Caco-2 (cell line): ENCODE data around the gene CDC42BPB. TPM values are rescaled to one million over a fixed set of nuclear protein-coding genes. Genes with fewer than 3 reads are reported as not detected.
A peak's percentile ranks its signal among the peaks of the same experiment; 100 is the strongest.

Experiments used
- BruUV-seq: library from RNA; stranded (reverse); fragments of 400-500 nt; replicated peaks from 2 replicates; lab custom pipeline; 2021; lab: Mats Ljungman, UMichigan
- CTCF ChIA-PET: fragments of 300-600 bp; sonication (Branson Sonifier 250); formaldehyde crosslinking; loops from one replicate; lab custom pipeline; 2022; ENCODE audit warnings: antibody characterized with exemption; lab: Charles Lee
- POLR2A ChIA-PET: fragments of 300-600 bp; sonication (Branson Sonifier 250); formaldehyde crosslinking; loops from one replicate; lab custom pipeline; 2022; ENCODE audit warnings: antibody characterized with exemption; lab: Charles Lee
- DNase-seq, 2 experiments: peaks; one replicate each; pipeline versions ENCODE4 v3.0.0 to v3.0.0-alpha.2; 2020 to 2022
- H3K27me3 ChIP-seq: replicated peaks from 2 replicates; pipeline ENCODE4 v1.6.0; 2011; ENCODE audit warnings: low read length; ENCODE audit not compliant: control insufficient read depth, insufficient read depth
- H3K36me3 ChIP-seq: 2 replicates; pipeline ENCODE4 v1.5.1; 2011; ENCODE audit warnings: low read length; ENCODE audit not compliant: control insufficient read depth, insufficient read depth
- H3K4me1 ChIP-seq: fragments of 250-450 bp; sonication (Bioruptor Pico); 2 replicates; pipeline ENCODE4 v1.5.1; 2020; ENCODE audit warnings: mild to moderate bottlenecking
- H3K4me3 ChIP-seq: 2 replicates; pipeline ENCODE4 v1.5.1; 2011; ENCODE audit warnings: low read depth, mild to moderate bottlenecking, control low read depth, low read length
- H3K9me3 ChIP-seq: fragments of 250-450 bp; sonication (Bioruptor Pico); 2 replicates; pipeline ENCODE4 v1.5.1; 2020; ENCODE audit warnings: mild to moderate bottlenecking, moderate library complexity
- H3K27ac Mint-ChIP-seq: one replicate; pipeline ENCODE4 v1.8.0; 2022; ENCODE audit warnings: mixed read lengths; ENCODE audit not compliant: unreplicated experiment
- H3K27me3 Mint-ChIP-seq: one replicate; pipeline ENCODE4 v1.8.0; 2022; ENCODE audit warnings: mixed read lengths; ENCODE audit not compliant: insufficient read depth, unreplicated experiment
- H3K36me3 Mint-ChIP-seq: one replicate; pipeline ENCODE4 v1.8.0; 2022; ENCODE audit warnings: mild to moderate bottlenecking, mixed read lengths; ENCODE audit not compliant: insufficient read depth, unreplicated experiment
- H3K4me1 Mint-ChIP-seq: one replicate; pipeline ENCODE4 v1.8.0; 2022; ENCODE audit warnings: low read depth, mixed read lengths; ENCODE audit not compliant: unreplicated experiment
- H3K4me3 Mint-ChIP-seq: one replicate; pipeline ENCODE4 v1.8.0; 2022; ENCODE audit warnings: mild to moderate bottlenecking, moderate library complexity, mixed read lengths; ENCODE audit not compliant: unreplicated experiment
- H3K9me3 Mint-ChIP-seq: one replicate; pipeline ENCODE4 v1.8.0; 2022; ENCODE audit warnings: mixed read lengths; ENCODE audit not compliant: unreplicated experiment
- CTCF ChIP-seq, 2 experiments: fragments of 200-600 bp in 1 of 2; IDR thresholded peaks; 1 replicate in 1 of 2; 2 replicates in 1 of 2; pipeline versions ENCODE4 v1.5.1 to v1.8.0; 2011 to 2022; ENCODE audit warnings: antibody characterized with exemption in 1 of 2, control low read depth in 1 of 2, inconsistent platforms in 1 of 2, low read depth in 1 of 2, low read length in 1 of 2, mild to moderate bottlenecking in 1 of 2, moderate library complexity in 1 of 2; ENCODE audit not compliant: insufficient read depth in 1 of 2, severe bottlenecking in 1 of 2, unreplicated experiment in 1 of 2
- intact Hi-C: fragments of 100-400 bp; cut with micrococcal nuclease; formaldehyde crosslinking; loops from one replicate; pipeline ENCODE4 v1.10.0; 2022; ENCODE audit not compliant: unreplicated experiment
- total RNA-seq: library from RNA; stranded (reverse); gene quantifications from 2 replicates; pipeline ENCODE4 v1.2.3, GENCODE V29; 2022

The CDC42BPB gene
- total RNA-seq, 1 experiment from 2014 or later: 55.1 TPM

DNA sequence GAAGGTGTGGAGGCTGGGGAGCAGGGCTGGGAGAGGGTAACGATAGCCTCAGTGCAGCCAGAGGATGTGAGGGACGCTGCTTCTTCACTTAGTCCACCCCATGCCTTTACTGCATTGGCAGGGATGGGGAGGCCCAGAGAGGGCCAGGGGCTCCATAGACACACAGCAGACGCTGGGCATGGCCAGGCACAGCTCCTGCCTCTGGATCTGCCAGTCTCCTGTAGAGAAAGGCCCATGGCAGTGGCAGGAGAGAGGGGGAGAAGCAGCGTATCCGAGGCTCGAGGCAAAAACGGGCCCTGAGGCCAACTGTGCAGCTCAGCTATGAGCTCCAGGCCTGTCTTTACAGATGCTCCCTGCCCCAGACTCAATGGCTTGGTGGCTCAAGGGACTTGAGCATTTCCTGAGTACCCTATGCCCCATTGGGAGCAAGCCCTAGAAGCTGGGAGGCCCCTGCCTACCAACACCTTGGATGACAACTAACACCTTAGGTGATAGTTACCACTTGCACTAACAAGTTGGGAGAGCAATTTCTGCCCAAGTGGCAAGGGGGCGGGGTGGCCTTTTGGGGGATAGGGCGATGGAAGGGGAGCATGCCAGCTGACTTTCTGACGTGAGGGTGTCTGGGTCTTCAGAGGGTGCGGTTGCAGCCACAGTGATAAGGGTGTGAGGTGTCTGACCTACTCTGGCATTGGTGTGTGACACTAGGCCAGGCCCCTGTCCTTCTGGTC, 21.7 kb upstream of the CDC42BPB start:
- no peaks in the 10 kb centered on the region for H3K36me3 ChIP-seq
- ChIA-PET POLR2A (no interaction called here), CTCF (interaction anchor here (1.8 kb wide), 1 partner anchor 26 kb away, joined by 8 read pairs; no protein-coding TSS in a partner anchor)
- Mint-ChIP-seq H3K27ac (no peak overlapping the region), H3K4me1 (no peaks in the 10 kb centered on the region), H3K9me3 (no peaks in the 10 kb centered on the region), H3K36me3 (no peaks in the 10 kb centered on the region), H3K27me3 (no peaks in the 10 kb centered on the region), H3K4me3 (no peak overlapping the region)
- TF ChIP-seq CTCF (IDR thresholded peaks at IDR 0.05; ENCODE audit: insufficient read depth in 1 of 2, low read depth in 1 of 2, low read length in 1 of 2, severe bottlenecking in 1 of 2, unreplicated experiment in 1 of 2): no peak
- no peaks in the 10 kb centered on the region for H3K27me3 ChIP-seq
- no peak overlapping the region for H3K4me3 ChIP-seq
- intact Hi-C loops: loop anchor here (1.0 to 2.0 kb wide), 3 partner anchors 14 to 213 kb away; no protein-coding TSS in a partner anchor
- no peaks in the 10 kb centered on the region for H3K4me1 ChIP-seq
- no peaks in the 10 kb centered on the region for H3K9me3 ChIP-seq
- DNase-seq: no peak
- no TSS peak for BruUV-seq

DNA sequence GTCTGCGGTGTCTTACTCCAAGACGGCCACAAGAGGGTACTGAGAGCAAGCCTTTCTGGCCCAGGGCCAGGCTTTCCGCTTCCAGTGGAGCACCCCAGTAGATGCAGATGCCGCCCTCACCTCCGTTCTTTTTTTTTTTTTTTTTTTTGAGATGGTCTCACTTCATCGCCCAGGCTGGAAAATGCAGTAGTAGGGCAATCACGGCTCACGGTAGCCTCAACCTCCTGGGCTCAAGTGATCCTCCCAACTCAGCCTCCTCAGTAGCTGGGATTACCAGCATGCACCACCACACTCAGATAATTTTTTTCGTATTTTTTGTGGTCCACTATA, 21.0 kb upstream of the CDC42BPB start:
- Mint-ChIP-seq H3K4me1 (no peaks in the 10 kb centered on the region), H3K36me3 (no peaks in the 10 kb centered on the region), H3K27me3 (no peaks in the 10 kb centered on the region), H3K4me3 (no peak overlapping the region), H3K27ac (no peak overlapping the region), H3K9me3 (no peaks in the 10 kb centered on the region)
- peak; percentile 80 to 81 for DNase-seq
- H3K4me1 ChIP-seq: no peaks in the 10 kb centered on the region
- intact Hi-C loops: loop anchor here (1.0 to 2.0 kb wide), 3 partner anchors 14 to 214 kb away; no protein-coding TSS in a partner anchor
- H3K27me3 ChIP-seq: no peaks in the 10 kb centered on the region
- peak; percentile 80 to 84 for TF ChIP-seq CTCF (IDR thresholded peaks at IDR 0.05; ENCODE audit: insufficient read depth in 1 of 2, low read depth in 1 of 2, low read length in 1 of 2, severe bottlenecking in 1 of 2, unreplicated experiment in 1 of 2)
- POLR2A ChIA-PET: no interaction called here
- no TSS peak for BruUV-seq
- no peaks in the 10 kb centered on the region for H3K9me3 ChIP-seq
- CTCF ChIA-PET: interaction anchor here (1.8 kb wide), 1 partner anchor 26 kb away, joined by 8 read pairs; no protein-coding TSS in a partner anchor
- no peaks in the 10 kb centered on the region for H3K36me3 ChIP-seq
- H3K4me3 ChIP-seq: no peak overlapping the region

GRCh38 chr14:103074729-103075367, 17.5 kb upstream of the CDC42BPB start:
- intact Hi-C loops: loop anchor here (2.0 kb wide), 1 partner anchor 112 kb away; no protein-coding TSS in a partner anchor
- H3K9me3 Mint-ChIP-seq: no peaks in the 10 kb centered on the region
- no TSS peak for BruUV-seq
- no peak for TF ChIP-seq CTCF (IDR thresholded peaks at IDR 0.05; ENCODE audit: insufficient read depth in 1 of 2, low read depth in 1 of 2, low read length in 1 of 2, severe bottlenecking in 1 of 2, unreplicated experiment in 1 of 2)
- Histone ChIP-seq H3K9me3 (no peaks in the 10 kb centered on the region), H3K27me3 (no peaks in the 10 kb centered on the region), H3K36me3 (no peaks in the 10 kb centered on the region), H3K4me3 (no peak overlapping the region), H3K4me1 (no peaks in the 10 kb centered on the region)
- no peak for DNase-seq
- ChIA-PET CTCF (interaction anchor here (0.7 to 1.1 kb wide), 3 partner anchors 18 to 207 kb away, joined by 3 to 7 read pairs (median 6); no protein-coding TSS in a partner anchor), POLR2A (no interaction called here)
- no peak overlapping the region for H3K27ac Mint-ChIP-seq
- H3K27me3 Mint-ChIP-seq: no peaks in the 10 kb centered on the region
- H3K4me3 Mint-ChIP-seq: no peak overlapping the region
- H3K36me3 Mint-ChIP-seq: no peaks in the 10 kb centered on the region
- H3K4me1 Mint-ChIP-seq: no peaks in the 10 kb centered on the region
